Left lung (tissue), 10 donors: ENCODE measurements around the gene USP46. TPM values are rescaled to one million over a fixed set of nuclear protein-coding genes. Genes with fewer than 3 reads are reported as not detected.

Experiments
- ATAC-seq: fragments of 200-7000 bp; cut with Tn5 transposase; one replicate; pipeline ENCODE4 v1.9.1; 2020; ENCODE audit warnings: moderate library complexity
- DNase-seq, 4 donors: peaks; one replicate each; pipeline ENCODE4 v3.0.0-alpha.2; 2013 to 2020
- H3K27ac ChIP-seq, 2 donors: fragments of 200-600 bp; sonication (generic) in 1 of 2; one replicate each; pipeline versions ENCODE4 v1.5.0 to v1.8.0; 2020 to 2021
- H3K27me3 ChIP-seq, 2 donors: fragments of 200-600 bp; sonication (generic) in 1 of 2; one replicate each; pipeline versions ENCODE4 v1.5.0 to v1.8.0; 2020 to 2021
- H3K36me3 ChIP-seq, 2 donors: fragments of 200-600 bp; sonication (generic) in 1 of 2; one replicate each; pipeline versions ENCODE4 v1.5.0 to v1.8.0; 2020 to 2021
- H3K4me1 ChIP-seq, 2 donors: fragments of 200-600 bp; one replicate each; pipeline ENCODE4 v1.8.0; 2021
- H3K4me3 ChIP-seq, 2 donors: fragments of 200-600 bp; sonication (generic) in 1 of 2; one replicate each; pipeline versions ENCODE4 v1.5.0 to v1.8.0; 2020 to 2021; ENCODE audit warnings: mild to moderate bottlenecking in 1 of 2
- H3K9me3 ChIP-seq, 2 donors: fragments of 200-600 bp; sonication (generic) in 1 of 2; one replicate each; pipeline versions ENCODE4 v1.5.0 to v1.8.0; 2020 to 2021
- intact Hi-C, 2 donors: fragments of 100-400 bp; cut with DNase I; formaldehyde crosslinking; loops; one replicate each; pipeline versions ENCODE4 v1.11.2 to v1.14.2; 2022
- polyA plus RNA-seq, 6 donors: library from polyadenylated mRNA; unstranded; fragments of 120-200 nt; gene quantifications; one replicate each; pipeline ENCODE4 v1.2.1, GENCODE V29; 2013; ENCODE audit not compliant: insufficient read length in 6 of 6
- total RNA-seq, 2 donors: library from RNA; stranded (reverse); fragmentation: NEBNext Ultra II Directional; extraction: Animal tissue kit (Norgen Biotek cat#: 25700); gene quantifications; one replicate each; pipeline ENCODE4 v1.2.1, GENCODE V29; 2021
- TF ChIP-seq, protein P1 (sequence below), 2 donors: fragments of 200-600 bp; sonication (generic) in 1 of 2; IDR thresholded peaks; one replicate each; pipeline versions ENCODE4 v1.5.0 to v1.8.0; 2021; ENCODE audit warnings: antibody characterized with exemption in 2 of 2
- donor health status: DM: no; HTN: yes; CAD: no.
- donor health status: DM: no; HTN: no; CAD: no.

The USP46 gene
- total and polyA plus RNA-seq, 8 donors, result 18.2 to 26.1 (median 24.9) TPM

DNA sequence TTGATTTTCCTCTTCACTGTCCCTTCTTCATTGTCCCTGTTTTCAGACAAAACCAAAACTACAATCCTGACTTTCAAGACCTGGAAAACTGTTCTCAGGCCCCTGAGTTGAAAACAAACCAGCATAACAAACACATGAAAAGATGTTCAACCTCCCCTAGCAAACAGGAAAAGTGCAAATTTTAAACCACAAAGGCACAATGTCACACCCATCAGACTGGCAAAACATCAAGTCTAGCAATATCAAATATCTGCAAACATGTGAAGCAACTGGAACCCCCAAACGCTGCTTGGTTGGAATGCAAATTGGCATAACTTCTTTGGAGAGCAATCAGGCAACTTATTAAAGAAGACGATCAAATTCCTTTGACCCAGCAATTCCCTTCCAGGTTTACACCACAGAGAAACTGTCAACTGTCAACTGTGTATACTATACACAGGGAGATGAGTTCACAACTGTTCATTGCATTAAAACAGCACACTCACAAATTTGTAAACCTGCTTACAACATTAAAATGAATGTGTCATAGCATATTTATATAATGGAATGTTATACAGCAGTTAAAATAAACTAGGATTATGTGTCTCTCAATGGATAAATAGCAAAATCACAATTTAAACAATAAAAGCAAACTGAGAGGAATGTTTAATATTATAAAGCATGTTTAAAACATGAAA, 7.0 kb downstream of the USP46 start:
- Histone ChIP-seq H3K36me3 (no peaks in the 10 kb centered on the region), H3K9me3 (no peaks in the 10 kb centered on the region), H3K27ac (no peak overlapping the region), H3K4me3 (no peak overlapping the region), H3K4me1 (peaks cover 0 to 4% of the 10 kb centered on the region in 2 donors), H3K27me3 (no peaks in the 10 kb centered on the region)
- TF ChIP-seq, protein P1, sequence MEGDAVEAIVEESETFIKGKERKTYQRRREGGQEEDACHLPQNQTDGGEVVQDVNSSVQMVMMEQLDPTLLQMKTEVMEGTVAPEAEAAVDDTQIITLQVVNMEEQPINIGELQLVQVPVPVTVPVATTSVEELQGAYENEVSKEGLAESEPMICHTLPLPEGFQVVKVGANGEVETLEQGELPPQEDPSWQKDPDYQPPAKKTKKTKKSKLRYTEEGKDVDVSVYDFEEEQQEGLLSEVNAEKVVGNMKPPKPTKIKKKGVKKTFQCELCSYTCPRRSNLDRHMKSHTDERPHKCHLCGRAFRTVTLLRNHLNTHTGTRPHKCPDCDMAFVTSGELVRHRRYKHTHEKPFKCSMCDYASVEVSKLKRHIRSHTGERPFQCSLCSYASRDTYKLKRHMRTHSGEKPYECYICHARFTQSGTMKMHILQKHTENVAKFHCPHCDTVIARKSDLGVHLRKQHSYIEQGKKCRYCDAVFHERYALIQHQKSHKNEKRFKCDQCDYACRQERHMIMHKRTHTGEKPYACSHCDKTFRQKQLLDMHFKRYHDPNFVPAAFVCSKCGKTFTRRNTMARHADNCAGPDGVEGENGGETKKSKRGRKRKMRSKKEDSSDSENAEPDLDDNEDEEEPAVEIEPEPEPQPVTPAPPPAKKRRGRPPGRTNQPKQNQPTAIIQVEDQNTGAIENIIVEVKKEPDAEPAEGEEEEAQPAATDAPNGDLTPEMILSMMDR (IDR thresholded peaks at IDR 0.05), result no peak
- intact Hi-C loops, result no loop called here
- no peak for ATAC-seq
- no peak for DNase-seq

- Histone ChIP-seq H3K36me3 (no peaks in the 10 kb centered on the region), H3K27ac (no peak overlapping the region), H3K27me3 (no peaks in the 10 kb centered on the region), H3K4me3 (no peak overlapping the region), H3K9me3 (no peaks in the 10 kb centered on the region), H3K4me1 (peaks cover 0 to under 1% of the 10 kb centered on the region in 2 donors)
- DNase-seq, result no peak
- TF ChIP-seq, protein P1 (IDR thresholded peaks at IDR 0.05), result no peak
- no peak for ATAC-seq
- intact Hi-C loops, result no loop called here
Measured at GRCh38 chr4:52648836-52649235, 10.3 kb downstream of the USP46 start.

DNA sequence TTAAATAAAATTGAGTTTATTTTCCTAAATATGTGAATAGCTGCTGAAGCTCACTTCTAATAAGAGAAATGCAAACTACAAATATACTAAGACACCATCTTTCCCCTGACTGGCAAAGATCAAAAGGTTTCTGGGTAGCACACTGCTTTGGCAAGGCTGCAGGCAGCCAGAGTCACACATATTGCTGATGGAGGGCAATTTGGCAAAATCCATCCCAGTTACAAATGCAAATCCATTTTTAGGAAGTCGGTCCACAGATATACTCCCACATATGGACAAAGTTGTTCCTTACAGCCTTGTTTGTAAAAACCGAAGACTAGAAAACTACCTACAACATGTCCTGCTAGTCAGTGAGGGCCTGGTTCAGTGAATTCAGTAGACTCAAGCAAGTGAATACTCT, 12.4 kb downstream of the USP46 start:
- Histone ChIP-seq H3K27ac (no peak overlapping the region), H3K9me3 (no peaks in the 10 kb centered on the region), H3K27me3 (no peaks in the 10 kb centered on the region), H3K4me1 (peaks cover 0 to 8% of the 10 kb centered on the region in 2 donors), H3K4me3 (no peak overlapping the region), H3K36me3 (no peaks in the 10 kb centered on the region)
- DNase-seq (no peak), ATAC-seq (no peak)
- TF ChIP-seq, protein P1 (IDR thresholded peaks at IDR 0.05), result no peak
- intact Hi-C loops, result no loop called here

GRCh38 chr4:52646096-52646495, 13.0 kb downstream of the USP46 start:
- Histone ChIP-seq H3K27me3 (no peaks in the 10 kb centered on the region), H3K4me1 (peaks cover 0 to 11% of the 10 kb centered on the region in 2 donors), H3K9me3 (no peaks in the 10 kb centered on the region), H3K27ac (no peak overlapping the region), H3K4me3 (no peak overlapping the region), H3K36me3 (no peaks in the 10 kb centered on the region)
- TF ChIP-seq, protein P1 (IDR thresholded peaks at IDR 0.05), result no peak
- DNase-seq, result no peak
- intact Hi-C loops, result no loop called here
- ATAC-seq, result no peak

- Histone ChIP-seq H3K4me1 (peaks cover 2 to 17% of the 10 kb centered on the region in 2 donors), H3K36me3 (no peaks in the 10 kb centered on the region), H3K9me3 (no peaks in the 10 kb centered on the region), H3K27me3 (no peaks in the 10 kb centered on the region), H3K4me3 (no peak overlapping the region), H3K27ac (no peak overlapping the region)
- TF ChIP-seq, protein P1 (IDR thresholded peaks at IDR 0.05), result no peak
- DNase-seq (no peak), ATAC-seq (no peak)
- intact Hi-C loops, result no loop called here
Measured at GRCh38 chr4:52645300-52645699, 13.8 kb downstream of the USP46 start.
